HG02973 (cell line): ENCODE measurements around the gene CAAP1.
"Not testable (repeated sequence)": the region's sequence is repeated elsewhere in the genome, so short reads cannot be mapped to it uniquely, and the experiment has no call there.

Experiments used
- ATAC-seq: cut with Tn5 transposase; IDR thresholded peaks from one replicate; pipeline ENCODE4 v1.9.1; 2021; ENCODE audit warnings: moderate library complexity; ENCODE audit not compliant: unreplicated experiment

Gene CAAP1

GRCh38 chr9:26892251-26893029 is at the start of gene CAAP1:
TSS of gene CAAP1 (minus strand) at chr9:26892802. CDS start at chr9:26892715, 87 bp downstream.
- ATAC-seq = peak; percentile 87

GRCh38 chr9:26940779-26941178 is 48.2 kb upstream of the CAAP1 start:
- no peak for ATAC-seq

DNA sequence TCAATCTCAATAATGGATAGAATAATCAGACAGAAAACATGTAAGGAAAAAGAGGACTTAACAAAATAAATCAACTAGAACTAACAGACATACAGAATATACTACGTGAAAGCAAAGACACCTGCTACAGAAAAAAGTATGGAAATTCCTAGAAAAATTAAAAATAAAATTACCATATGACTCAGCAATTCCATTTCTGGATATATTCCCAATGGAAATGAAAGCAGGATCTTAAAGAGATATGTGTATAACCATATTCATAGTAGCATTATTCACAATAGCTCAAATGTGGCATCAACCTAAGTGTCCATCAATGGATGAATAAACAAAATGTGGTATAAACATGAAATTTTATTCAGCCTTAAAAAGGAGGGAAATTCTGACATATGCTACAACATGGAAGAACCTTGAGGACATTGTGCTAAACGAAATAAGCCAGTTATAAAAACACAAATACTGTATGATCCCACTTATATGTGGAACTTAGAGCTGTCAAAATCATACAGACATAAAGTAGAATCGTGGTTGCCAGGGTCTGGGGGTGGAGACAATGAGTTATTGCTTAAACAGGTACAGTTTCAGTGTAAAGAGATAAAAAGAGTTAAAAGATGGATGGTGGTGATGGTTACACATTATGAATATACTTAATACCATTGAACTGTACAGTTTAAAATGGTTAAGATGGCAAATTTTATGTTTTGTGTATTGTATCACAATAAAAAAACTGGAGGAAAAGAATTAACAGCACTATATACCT is 47.5 kb upstream of the CAAP1 start:
- ATAC-seq = no peak

- no peak for ATAC-seq
Measured at GRCh38 chr9:26937816-26938371, 45.3 kb upstream of the CAAP1 start.

DNA sequence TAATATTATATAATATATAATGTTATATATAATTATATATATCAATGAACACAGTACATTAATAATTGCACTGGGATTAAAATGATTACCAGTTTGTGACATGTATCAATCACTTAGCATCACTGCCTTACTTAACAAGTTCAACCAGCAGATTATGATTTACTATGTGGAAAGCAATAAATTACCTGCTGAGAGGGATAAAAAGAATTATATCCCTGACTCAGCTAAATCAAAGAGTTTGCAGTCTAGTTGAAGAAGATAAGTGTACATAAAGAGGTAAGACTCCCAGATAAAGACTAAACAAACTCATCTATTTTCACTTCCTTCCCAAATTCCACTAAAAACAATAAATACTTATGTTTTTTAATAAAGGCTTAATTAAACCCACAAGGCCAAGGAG is 43.2 kb upstream of the CAAP1 start:
- no peak for ATAC-seq

DNA sequence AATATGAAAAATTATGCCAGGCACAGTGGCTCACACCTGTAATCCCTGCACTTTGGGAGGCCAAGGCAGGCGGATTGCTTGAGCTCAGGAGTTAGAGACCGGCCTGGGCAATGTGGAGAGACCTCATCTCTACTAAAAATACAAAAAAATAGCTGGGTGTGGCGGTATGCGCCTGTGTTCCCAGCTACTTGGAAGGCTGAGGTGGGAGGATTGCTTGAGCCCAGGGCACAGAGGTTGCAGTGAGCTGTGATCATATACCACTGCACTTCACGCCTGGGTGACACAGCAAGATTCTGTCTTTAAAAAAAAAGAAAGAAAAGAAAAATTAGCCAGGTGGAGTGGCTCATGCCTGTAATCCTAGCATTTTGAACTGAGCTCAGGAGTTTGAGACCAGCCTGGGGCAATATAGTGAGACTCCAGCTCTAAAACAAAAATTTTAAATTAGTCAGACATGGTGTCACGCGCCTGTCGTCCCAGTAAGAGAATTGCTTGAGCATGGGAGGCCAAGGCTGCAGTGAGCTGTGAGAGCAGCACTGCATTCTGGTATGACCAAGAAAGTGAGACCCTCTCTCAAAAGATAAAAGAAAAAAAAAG is 36.4 kb upstream of the CAAP1 start:
- ATAC-seq = no peak

- ATAC-seq = no peak
Measured at GRCh38 chr9:26925609-26926008, 33.0 kb upstream of the CAAP1 start.

DNA sequence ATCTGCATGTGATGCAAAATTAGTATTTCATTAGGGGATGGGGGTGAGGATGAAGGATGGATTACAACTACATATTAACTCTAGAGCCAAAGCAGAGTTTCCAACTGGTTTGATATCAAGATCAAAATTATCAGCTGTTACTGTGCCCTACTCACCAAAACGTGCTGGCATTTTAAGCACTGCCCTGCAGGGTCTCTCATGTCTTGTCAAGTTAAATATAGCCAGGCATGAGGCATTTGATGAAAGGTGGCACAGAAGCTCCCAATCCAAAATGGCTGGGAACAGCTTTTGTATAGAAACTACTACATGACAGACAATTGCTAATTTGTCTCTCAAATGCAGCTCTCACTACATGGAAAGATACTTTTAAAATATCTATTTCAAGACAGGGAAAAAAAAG is 27.1 kb upstream of the CAAP1 start:
- no peak for ATAC-seq

GRCh38 chr9:26913138-26913668 is 20.6 kb upstream of the CAAP1 start:
- ATAC-seq = no peak

- ATAC-seq = no peak
Measured at GRCh38 chr9:26904671-26905070, 12.1 kb upstream of the CAAP1 start.

DNA sequence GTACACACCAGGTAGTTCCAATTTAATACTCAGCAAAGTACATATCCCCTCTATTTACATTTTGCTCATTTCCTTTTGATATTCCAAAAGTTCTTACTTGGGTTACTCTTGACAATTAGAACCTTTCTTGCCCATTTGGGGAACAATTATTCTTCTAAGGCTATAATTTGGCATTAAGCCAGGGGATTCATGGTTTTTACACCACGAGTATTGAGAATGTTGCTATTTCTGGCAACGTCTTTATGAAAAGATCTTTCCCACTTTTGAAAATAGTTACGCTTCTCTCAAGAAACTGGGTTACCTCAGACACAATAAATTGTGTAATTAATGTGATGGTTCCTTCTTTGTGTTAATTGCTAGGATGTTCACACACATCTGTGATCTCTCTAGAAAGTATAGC is 11.5 kb upstream of the CAAP1 start:
- ATAC-seq = no peak

- no peak for ATAC-seq
Measured at GRCh38 chr9:26893030-26893676, 551 bp upstream of the CAAP1 start.

DNA sequence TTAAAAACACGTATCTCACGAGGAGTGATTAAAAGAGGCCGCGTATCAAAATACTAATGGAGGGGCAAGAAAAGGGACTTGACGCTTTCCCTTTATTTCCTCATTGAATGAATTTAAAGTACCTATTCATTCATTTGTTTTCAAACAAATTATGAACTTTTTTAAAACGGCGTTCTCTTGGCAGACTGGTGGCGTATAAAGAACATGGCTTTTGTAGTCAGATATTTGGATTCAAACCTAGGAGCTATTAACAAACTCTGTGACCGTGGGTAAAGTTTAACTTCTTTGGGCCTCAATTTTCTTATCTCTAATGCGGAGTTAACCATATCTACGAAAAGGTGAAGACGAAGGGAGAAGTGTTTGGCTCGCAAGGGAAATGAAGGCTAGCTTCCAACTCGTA is 876 bp downstream of the CAAP1 start:
- no peak for ATAC-seq

DNA sequence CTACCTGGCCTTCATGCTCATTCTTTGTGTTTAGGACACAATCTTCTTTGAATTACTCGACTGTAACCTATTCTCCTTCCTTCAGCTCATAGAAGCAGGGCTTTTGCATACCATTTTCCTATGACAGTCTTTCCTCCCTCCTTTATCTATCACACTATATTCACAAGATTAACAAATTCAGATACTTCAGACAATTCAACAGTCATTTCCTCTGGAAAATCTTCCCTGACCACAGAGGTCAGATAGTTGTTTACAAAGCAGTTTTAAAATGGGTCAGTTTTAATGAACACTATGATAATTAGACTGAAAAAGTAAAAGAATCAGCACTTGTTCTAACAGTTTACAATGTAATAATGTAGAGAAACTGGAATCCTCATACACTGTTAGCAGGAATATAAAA is 4.3 kb downstream of the CAAP1 start:
- ATAC-seq = no peak

- ATAC-seq = no peak
Measured at GRCh38 chr9:26882154-26882553, 10.4 kb downstream of the CAAP1 start.

GRCh38 chr9:26880262-26880661 is 12.3 kb downstream of the CAAP1 start:
- ATAC-seq = no peak

GRCh38 chr9:26875155-26875554 is 17.4 kb downstream of the CAAP1 start:
- not testable (repeated sequence) for ATAC-seq

GRCh38 chr9:26870292-26870691 is 22.3 kb downstream of the CAAP1 start:
- no peak for ATAC-seq

- ATAC-seq = no peak
Measured at GRCh38 chr9:26863074-26863473, 29.5 kb downstream of the CAAP1 start.

DNA sequence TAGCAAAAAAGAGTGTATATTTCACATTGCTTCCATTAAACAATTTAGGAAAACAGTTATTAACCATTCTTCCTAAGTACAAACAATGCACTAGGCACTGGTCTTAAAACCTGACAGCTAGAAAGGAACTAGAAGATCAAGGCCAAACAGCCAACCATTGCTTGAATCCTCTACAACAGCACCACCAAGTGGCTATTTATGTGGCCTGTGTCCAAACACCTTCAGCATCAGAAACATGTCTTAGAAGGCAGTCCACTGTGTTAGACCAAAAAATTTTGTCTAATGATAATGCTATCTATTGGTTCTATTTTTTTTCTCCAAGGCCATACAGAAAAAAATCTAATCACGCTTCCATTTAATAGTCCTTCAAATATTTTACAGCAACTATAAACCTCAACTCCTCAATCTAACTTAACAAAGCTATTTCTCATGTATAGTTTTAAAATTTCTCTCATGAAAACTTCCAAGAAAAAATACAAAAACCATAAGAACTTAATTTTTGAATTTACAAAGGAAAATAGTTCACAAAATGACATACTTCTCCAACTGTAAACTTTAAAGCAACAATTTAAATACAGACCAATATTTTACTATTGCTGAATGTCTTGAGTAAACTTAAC is 36.1 kb downstream of the CAAP1 start:
- ATAC-seq = peak; percentile 83
